Peyer's patch (tissue), 4 donors: ENCODE measurements around the gene GPC3.

ENCODE experiments used
- CTCF ChIP-seq, 6 experiments: fragments of 450-650 bp in 4 of 6; fragments of 200-600 bp in 2 of 6; sonication (generic) in 1 of 6; IDR thresholded peaks; one replicate each; pipeline ENCODE4 v1.5.1; 2017 to 2019; ENCODE audit warnings: antibody characterized with exemption in 6 of 6, mild to moderate bottlenecking in 3 of 6, moderate library complexity in 1 of 6
- POLR2A ChIP-seq, 2 donors: fragments of 450-650 bp; IDR thresholded peaks; one replicate each; pipeline ENCODE4 v1.5.1; 2017; ENCODE audit warnings: antibody characterized with exemption in 2 of 2, mild to moderate bottlenecking in 2 of 2, moderate library complexity in 2 of 2

- TF ChIP-seq CTCF (IDR thresholded peaks at IDR 0.05) = no peak
- no peak for TF ChIP-seq POLR2A (IDR thresholded peaks at IDR 0.05)
Observed at GRCh38 chrX:133608406-133608805, 377.0 kb downstream of the GPC3 start.
